ENCODE data around the gene HELZ.
"Not testable (repeated sequence)": the region's sequence is repeated elsewhere in the genome, so short reads cannot be mapped to it uniquely, and the experiment has no call there.

HELZ gene

GRCh38 chr17:67113486-67113885, 131.5 kb downstream of the HELZ start:
- DNase-seq (ENCODE audit: low read depth in 3 of 3) = no peak

- DNase-seq (ENCODE audit: low read depth in 3 of 3) = no peak
These were observed 133.2 kb downstream of the HELZ start for GRCh38 chr17:67111808-67112207.

DNA sequence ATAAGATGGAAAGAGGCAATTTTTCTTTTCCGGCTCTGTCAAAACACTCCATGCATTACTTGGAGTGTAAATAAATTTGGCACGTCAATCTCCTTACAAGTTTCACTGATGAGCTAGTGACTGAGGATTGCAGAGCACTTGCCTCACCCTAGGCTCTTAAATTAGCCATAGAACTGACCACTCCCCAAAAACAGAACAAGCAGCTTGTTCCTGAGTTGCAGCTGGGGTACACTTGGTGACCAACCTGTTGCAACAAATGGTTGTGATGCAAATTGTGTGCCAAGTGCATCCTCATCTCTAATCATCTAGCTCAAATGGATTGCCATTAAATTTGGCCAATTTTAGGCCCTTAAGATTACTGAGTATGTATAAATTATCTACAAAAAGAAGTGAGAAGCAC, 133.7 kb downstream of the HELZ start:
- no peak for DNase-seq (ENCODE audit: low read depth in 3 of 3)

- DNase-seq (ENCODE audit: low read depth in 3 of 3) = no peak
These were observed 134.4 kb downstream of the HELZ start for GRCh38 chr17:67110619-67111018.

DNA sequence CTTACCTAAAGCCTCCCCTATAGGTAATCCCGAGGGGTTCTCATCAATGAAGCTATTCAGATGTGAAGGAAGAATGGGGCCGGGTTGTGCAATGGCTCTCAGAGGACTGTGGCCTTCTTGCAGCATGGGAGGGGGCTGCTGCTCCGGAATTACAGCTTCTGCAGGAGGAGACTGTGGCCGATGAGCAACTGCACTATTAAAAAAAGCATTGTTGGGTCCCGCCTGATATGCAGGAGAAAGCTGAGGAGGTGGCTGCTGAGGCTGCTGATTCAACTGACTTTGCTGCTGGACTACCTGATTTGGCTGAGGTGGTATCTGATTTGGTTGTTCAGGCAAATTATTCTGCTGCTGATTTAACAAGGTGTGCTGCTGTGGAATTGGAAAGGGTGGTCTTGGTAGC, 135.9 kb downstream of the HELZ start:
- no peak for DNase-seq (ENCODE audit: low read depth in 3 of 3)

GRCh38 chr17:67107811-67108775, 136.9 kb downstream of the HELZ start:
- DNase-seq (ENCODE audit: low read depth in 3 of 3) = no peak

- no peak for DNase-seq (ENCODE audit: low read depth in 3 of 3)
These were observed 137.8 kb downstream of the HELZ start for GRCh38 chr17:67107171-67107570.

GRCh38 chr17:67105213-67105612, 139.8 kb downstream of the HELZ start:
- no peak for DNase-seq (ENCODE audit: low read depth in 3 of 3)

DNA sequence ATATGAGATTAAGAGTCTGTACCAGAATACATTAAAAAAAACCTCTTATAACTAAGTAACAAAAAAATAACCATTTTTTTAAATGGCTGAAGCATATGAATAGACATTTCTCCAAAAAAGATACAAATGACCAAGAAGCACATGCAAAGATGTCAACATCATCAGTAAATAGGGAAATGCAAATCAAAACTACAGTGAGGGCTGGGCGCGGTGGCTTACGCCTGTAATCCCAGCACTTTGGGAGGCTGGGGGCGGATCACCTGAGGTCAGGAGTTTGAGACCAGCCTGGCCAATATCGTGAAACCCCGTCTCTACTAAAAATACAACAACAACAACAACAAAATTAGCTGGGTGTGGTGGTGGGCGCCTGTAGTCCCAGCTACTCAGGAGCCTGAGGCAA, 140.4 kb downstream of the HELZ start:
- DNase-seq (ENCODE audit: low read depth in 3 of 3) = not testable (repeated sequence)

DNA sequence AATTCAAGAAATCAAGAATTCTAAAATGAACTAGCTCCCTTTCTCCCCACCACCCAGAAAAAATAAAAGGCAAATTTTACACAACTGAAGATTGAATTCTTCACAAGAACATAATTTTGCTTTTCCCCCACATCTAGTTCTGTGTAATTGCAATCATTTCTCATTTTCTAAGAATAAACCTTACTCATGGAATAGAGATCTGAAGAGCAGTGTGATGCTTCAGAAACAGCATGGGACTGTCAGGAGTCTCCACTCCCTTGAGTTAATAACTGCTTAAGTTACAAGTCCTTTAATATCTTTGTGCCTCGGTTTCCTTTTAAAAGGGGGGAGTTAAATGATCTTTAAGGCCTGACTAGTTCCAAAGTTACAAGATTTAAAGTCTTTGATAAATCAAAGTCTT, 147.0 kb downstream of the HELZ start:
- DNase-seq (ENCODE audit: low read depth in 3 of 3) = no peak

DNA sequence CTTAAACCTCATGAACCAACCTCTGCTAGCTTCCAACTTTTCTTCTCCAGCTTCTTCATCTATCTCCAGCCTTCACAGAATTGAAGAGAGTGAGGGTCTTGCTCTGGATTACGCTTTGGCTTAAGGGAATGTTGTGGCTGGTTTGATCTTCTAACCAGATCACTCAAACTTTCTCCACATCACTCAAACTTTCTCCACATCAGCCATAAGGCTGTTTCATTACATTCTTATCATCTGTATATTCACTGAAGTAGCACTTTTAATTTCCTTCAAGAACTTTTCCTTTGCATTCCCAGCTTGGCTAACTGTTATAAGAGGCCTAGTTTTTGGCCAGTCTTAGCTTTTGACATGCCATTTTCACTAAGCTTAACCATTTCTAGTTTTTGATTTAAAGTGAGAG, 148.4 kb downstream of the HELZ start:
- DNase-seq (ENCODE audit: low read depth in 3 of 3) = no peak

DNA sequence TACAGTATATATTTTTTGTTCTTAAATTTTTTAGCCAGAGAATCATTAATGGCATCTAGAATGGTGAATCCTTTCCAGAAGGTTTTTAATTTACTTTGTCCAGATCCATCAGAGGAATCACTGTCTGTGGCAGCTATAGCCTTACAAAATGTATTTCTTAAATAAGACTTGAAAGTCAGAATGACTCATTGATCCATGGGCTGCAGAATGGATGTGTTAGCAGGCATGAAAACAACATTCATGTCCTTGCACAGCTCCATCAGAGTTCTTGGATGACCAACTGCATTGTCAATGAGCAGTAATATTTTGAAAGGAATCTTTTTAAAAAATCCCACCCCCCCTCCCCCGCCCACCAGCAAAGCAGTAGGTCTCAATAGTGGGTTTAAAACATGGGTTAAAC, 149.2 kb downstream of the HELZ start:
- DNase-seq (ENCODE audit: low read depth in 3 of 3) = no peak

DNA sequence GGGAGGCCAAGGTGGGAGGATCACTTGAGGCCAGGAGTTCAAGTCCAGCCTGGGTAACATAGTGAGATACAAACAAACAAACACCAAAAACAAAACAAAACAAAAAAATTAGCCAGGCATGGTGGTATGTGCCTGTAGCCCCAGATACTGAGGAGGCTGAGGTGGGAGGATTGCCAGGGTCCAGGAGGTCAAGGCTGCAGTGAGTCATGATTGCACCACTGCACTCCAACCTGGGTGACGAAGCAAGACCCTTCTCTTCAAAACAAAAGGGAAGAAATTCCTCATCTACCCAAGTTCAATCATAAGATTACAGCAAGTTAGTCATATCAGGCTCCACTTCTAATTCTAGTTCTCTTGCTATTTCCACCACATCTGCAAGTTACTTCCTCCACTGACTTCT, 149.7 kb downstream of the HELZ start:
- not testable (repeated sequence) for DNase-seq (ENCODE audit: low read depth in 3 of 3)

- DNase-seq (ENCODE audit: low read depth in 3 of 3) = no peak
These were observed 151.6 kb downstream of the HELZ start for GRCh38 chr17:67093348-67093747.

DNA sequence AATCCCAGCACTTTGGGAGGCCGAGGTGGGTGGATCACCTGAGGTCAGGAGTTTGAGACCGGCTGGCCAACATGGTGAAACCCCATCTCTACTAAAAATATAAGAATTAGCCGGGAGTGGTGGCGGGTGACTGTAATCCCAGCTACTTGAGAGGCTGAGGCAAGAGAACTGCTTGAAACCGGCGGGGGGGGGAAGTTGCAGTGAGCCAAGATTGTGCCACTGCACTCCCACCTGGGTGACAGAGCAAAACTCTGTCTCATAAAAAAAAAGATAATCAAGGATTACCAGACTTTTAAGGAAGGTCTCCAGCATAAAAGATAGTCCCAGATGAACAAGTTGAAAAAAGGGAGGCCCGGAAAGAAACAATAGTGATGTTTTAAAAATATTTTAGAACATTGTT, 152.3 kb downstream of the HELZ start:
- DNase-seq (ENCODE audit: low read depth in 3 of 3) = not testable (repeated sequence)

GRCh38 chr17:67092291-67092690, 152.7 kb downstream of the HELZ start:
- no peak for DNase-seq (ENCODE audit: low read depth in 3 of 3)

DNA sequence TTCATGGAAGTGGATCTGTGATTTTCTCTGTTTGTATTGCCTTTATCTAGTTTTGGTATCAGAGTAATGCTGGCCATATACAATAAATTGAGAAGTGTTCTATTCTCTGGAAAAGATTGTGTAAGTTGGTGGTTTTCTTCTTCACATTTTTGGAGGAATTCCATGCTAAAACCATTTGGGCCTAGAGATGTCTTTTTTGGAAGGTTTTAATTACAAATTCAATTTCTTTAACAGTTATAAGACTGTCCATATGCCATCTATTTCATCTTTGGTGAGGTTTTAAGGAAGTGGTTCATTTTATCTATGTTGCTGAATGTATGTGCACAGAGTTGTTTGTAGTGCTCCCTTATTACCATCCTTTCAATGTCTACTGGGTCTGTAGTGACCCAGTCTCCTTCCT, 154.7 kb downstream of the HELZ start:
- no peak for DNase-seq (ENCODE audit: low read depth in 3 of 3)

DNA sequence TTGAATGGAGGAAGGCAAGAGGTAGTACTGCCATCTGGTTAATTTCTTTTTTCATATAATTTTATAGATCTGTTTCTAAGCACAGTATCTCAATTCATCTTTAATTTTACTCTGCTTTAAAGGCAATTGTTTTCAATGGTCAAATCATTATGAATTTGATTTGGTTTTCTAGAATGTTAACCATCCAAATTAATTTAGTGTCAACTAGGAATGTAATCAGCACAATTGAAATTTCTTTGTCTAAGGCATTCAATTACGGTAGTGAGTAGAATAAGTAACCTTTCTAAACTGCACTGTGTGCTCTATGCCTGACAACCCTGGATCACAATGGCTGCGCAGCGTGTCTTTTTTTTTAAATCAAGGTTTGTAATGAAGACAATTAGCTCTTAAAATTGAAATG, 156.4 kb downstream of the HELZ start:
- DNase-seq (ENCODE audit: low read depth in 3 of 3) = no peak

DNA sequence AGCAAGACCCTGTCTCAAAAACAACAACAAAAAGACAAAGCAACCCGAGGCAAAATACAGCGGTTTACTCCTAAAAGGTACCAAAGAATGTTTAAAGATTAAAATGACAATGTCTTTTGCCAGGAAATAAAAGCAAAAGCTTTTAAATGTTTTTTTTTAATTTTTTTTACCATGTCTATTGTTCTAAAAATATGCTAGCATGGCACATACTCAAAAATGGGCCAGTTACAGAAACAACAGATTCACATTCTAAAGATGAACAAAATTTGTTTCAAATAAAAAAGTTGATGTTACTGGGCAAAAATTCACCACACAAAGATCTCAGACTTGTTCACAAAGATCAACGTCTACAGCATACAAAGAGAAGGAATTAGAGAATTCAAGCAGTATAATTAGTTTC, 159.6 kb downstream of the HELZ start:
- DNase-seq (ENCODE audit: low read depth in 3 of 3) = no peak

GRCh38 chr17:67082107-67082506, 162.9 kb downstream of the HELZ start:
- DNase-seq (ENCODE audit: low read depth in 3 of 3) = no peak

- DNase-seq (ENCODE audit: low read depth in 3 of 3) = no peak
These were observed 164.2 kb downstream of the HELZ start for GRCh38 chr17:67080804-67081203.

DNA sequence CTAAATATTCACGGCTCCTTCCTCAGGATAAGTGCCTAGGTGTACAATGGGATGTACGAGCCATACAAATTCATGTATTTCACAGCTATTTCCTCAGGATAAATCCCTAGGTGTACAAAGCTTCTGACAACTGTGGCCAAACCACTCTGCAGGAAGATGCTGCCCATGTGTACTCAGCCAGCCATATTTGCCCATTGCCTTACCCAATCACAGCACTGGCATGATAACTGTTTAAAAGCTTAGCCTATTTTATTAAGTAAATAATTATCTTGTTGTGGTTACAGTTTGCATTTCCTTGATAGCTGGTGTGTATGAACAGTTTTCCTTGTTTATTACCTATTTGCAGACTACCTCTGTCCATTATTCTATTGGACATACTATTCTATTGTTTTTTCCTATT, 165.5 kb downstream of the HELZ start:
- DNase-seq (ENCODE audit: low read depth in 3 of 3) = no peak

DNA sequence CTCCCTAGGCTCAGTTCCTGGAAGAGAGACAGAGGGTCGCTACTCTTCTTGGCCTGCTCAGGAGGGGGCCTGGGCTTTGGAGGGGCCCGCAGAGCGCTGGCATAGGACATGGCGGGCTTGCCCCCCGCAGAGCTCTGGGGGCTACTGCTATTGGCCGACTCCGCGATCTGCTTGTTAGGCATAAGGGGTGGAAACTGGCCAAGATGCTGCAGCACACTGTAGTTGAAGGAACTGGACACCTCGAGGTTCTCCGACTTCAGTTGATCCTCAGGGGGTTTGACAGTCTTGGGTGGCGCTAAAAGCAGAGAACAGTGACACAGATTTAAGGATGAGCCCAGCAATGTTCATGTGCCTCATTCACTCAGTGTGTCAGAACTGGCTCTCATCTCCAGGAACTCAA, 166.7 kb downstream of the HELZ start:
- no peak for DNase-seq (ENCODE audit: low read depth in 3 of 3)

DNA sequence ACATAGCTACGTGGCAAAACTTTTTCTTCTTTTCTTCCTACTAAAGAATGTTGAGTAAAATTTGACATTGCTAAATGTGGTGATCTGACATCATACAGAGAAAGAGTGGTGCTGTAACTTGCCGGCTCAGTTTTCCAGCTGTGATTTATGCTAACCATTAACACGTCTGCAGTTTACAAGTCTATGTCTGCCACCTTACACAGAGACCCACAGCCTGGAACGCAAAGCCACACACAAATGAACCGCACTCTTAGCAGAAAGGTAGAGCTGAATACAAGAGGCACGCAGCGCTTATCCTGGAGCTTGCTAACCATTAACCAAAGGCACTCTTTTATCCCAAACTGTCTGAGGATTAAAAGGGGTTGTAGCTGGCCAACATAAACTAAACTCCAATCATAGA, 168.7 kb downstream of the HELZ start:
- DNase-seq (ENCODE audit: low read depth in 3 of 3) = no peak

All from stimulated activated CD4-positive, alpha-beta T cell treated with anti-CD3 and anti-CD28 coated beads, TNF-alpha, amount 100 ng/mL, for 24 hours (primary cell).